Peyer's patch (tissue), 4 donors: ENCODE data around the gene SPEF1. TPM values are rescaled to one million over a fixed set of nuclear protein-coding genes. Genes with fewer than 3 reads are reported as not detected.

Experiments used
- DNase-seq, 3 donors: peaks; one replicate each; pipeline ENCODE4 v3.0.0-alpha.2; 2017 to 2019
- H3K27ac ChIP-seq, 4 donors: fragments of 200-600 bp; sonication (generic); one replicate each; pipeline ENCODE4 v1.5.1; 2016 to 2019
- H3K27me3 ChIP-seq, 2 donors: fragments of 200-600 bp; sonication (generic); one replicate each; pipeline ENCODE4 v1.5.1; 2019
- H3K36me3 ChIP-seq, 3 donors: fragments of 200-600 bp; sonication (generic); one replicate each; pipeline ENCODE4 v1.5.1; 2016 to 2019
- H3K4me1 ChIP-seq, 4 donors: fragments of 200-600 bp; sonication (generic); one replicate each; pipeline ENCODE4 v1.5.1; 2016 to 2019
- H3K4me3 ChIP-seq, 4 donors: fragments of 200-600 bp; sonication (generic); 1 replicate in 3 of 4; 2 replicates in 1 of 4; pipeline ENCODE4 v1.5.1; 2016 to 2019; ENCODE audit warnings: mild to moderate bottlenecking in 1 of 4
- H3K9me3 ChIP-seq, 4 donors: fragments of 200-600 bp; sonication (generic); one replicate each; pipeline ENCODE4 v1.5.1; 2016 to 2019; ENCODE audit warnings: mild to moderate bottlenecking in 1 of 4
- CTCF ChIP-seq, 6 experiments: fragments of 450-650 bp in 4 of 6; fragments of 200-600 bp in 2 of 6; sonication (generic) in 1 of 6; IDR thresholded peaks; one replicate each; pipeline ENCODE4 v1.5.1; 2017 to 2019; ENCODE audit warnings: antibody characterized with exemption in 6 of 6, mild to moderate bottlenecking in 3 of 6, moderate library complexity in 1 of 6
- POLR2A ChIP-seq, 2 donors: fragments of 450-650 bp; IDR thresholded peaks; one replicate each; pipeline ENCODE4 v1.5.1; 2017; ENCODE audit warnings: antibody characterized with exemption in 2 of 2, mild to moderate bottlenecking in 2 of 2, moderate library complexity in 2 of 2
- total RNA-seq, 4 donors: library from RNA; depleted of rRNA; stranded (reverse); fragments of >200 nt; gene quantifications; one replicate each; pipeline ENCODE4 v1.1.0, GENCODE V29; 2016

Gene SPEF1
- total RNA-seq, 4 donors from 2014 or later, result not detected

- H3K9me3 ChIP-seq, result no peaks in the 10 kb centered on the region
- TF ChIP-seq CTCF (IDR thresholded peaks at IDR 0.05), result no peak
- no peak for TF ChIP-seq POLR2A (IDR thresholded peaks at IDR 0.05)
- peak in 1 of 3 donors; percentile 56 for DNase-seq
- H3K4me1 ChIP-seq, result peaks cover 0 to 20% (median 0%) of the 10 kb centered on the region in 4 donors
- H3K4me3 ChIP-seq, result no peak overlapping the region
- H3K27ac ChIP-seq, result peak overlapping the region in 1 of 4 donors; percentile 46
- no peaks in the 10 kb centered on the region for H3K36me3 ChIP-seq
- peaks cover 0 to 5% of the 10 kb centered on the region in 2 donors for H3K27me3 ChIP-seq
These were observed 47.0 kb downstream of the SPEF1 start for GRCh38 chr20:3734111-3734843.

- Histone ChIP-seq H3K27ac (peak overlapping the region in 2 of 4 donors; percentile 35 to 46), H3K4me1 (peaks cover 0 to 20% (median 0%) of the 10 kb centered on the region in 4 donors), H3K4me3 (peak overlapping the region in 3 of 4 donors; percentile 12 to 38 (median 38)), H3K36me3 (no peaks in the 10 kb centered on the region), H3K27me3 (peaks cover 0 to 5% of the 10 kb centered on the region in 2 donors), H3K9me3 (no peaks in the 10 kb centered on the region)
- TF ChIP-seq CTCF (IDR thresholded peaks at IDR 0.05) (no peak), POLR2A (IDR thresholded peaks at IDR 0.05) (no peak)
- DNase-seq, result no peak
These were observed 47.9 kb downstream of the SPEF1 start for GRCh38 chr20:3733119-3733995.

- no peak for DNase-seq
- Histone ChIP-seq H3K27me3 (peaks cover 0 to 5% of the 10 kb centered on the region in 2 donors), H3K36me3 (no peaks in the 10 kb centered on the region), H3K4me3 (peak within 1 kb of the TSS in 3 of 4 donors; percentile 12 to 38 (median 38)), H3K27ac (peak within 1 kb of the TSS in 2 of 4 donors; percentile 35 to 46), H3K9me3 (no peaks in the 10 kb centered on the region), H3K4me1 (peaks cover 0 to 20% (median 0%) of the 10 kb centered on the region in 4 donors)
- TF ChIP-seq POLR2A (IDR thresholded peaks at IDR 0.05), result no peak
- TF ChIP-seq CTCF (IDR thresholded peaks at IDR 0.05), result no peak
These were observed 48.7 kb downstream of the SPEF1 start, which contains the start of gene HSPA12B for GRCh38 chr20:3732327-3733118. Gene HSPA12B, plus strand, starts transcription at chr20:3732685. Its CDS starts 5,990 bp downstream, at chr20:3738675.

- Histone ChIP-seq H3K4me3 (no peak overlapping the region), H3K4me1 (peaks cover 0 to 20% (median 0%) of the 10 kb centered on the region in 4 donors), H3K36me3 (no peaks in the 10 kb centered on the region), H3K27me3 (peaks cover 0 to 5% of the 10 kb centered on the region in 2 donors), H3K9me3 (no peaks in the 10 kb centered on the region), H3K27ac (peak overlapping the region in 1 of 4 donors; percentile 46)
- TF ChIP-seq POLR2A (IDR thresholded peaks at IDR 0.05) (no peak), CTCF (IDR thresholded peaks at IDR 0.05) (no peak)
- no peak for DNase-seq
These were observed 49.3 kb downstream of the SPEF1 start for GRCh38 chr20:3731944-3732326.
